GM12878 (cell line): ENCODE data around the gene MARCHF2.

Source experiments
- FOS ChIP-seq: IDR thresholded peaks from 3 replicates; pipeline ENCODE4 v1.6.1; 2011; ENCODE audit warnings: borderline replicate concordance; ENCODE audit not compliant: insufficient read length; ENCODE audit errors: extremely low read depth
- FOXM1 ChIP-seq: IDR thresholded peaks from 2 replicates; pipeline ENCODE4 v1.6.1; 2012; ENCODE audit warnings: low read depth, mild to moderate bottlenecking, inconsistent platforms, low read length, moderate library complexity
- IRF3 ChIP-seq: fragments of 450-650 bp; IDR thresholded peaks from 2 replicates; pipeline ENCODE4 v1.6.1; 2014; ENCODE audit warnings: mild to moderate bottlenecking
- SP1 ChIP-seq: IDR thresholded peaks from one replicate; pipeline ENCODE4 v1.6.1; 2011; ENCODE audit warnings: low read depth, low read length
- TBL1XR1 ChIP-seq: IDR thresholded peaks from 2 replicates; pipeline ENCODE4 v1.6.1; 2012; ENCODE audit warnings: low read depth, low read length, improper control_type of control experiment
- ZNF274 ChIP-seq: IDR thresholded peaks from one replicate; pipeline ENCODE4 v1.8.0; 2011; ENCODE audit not compliant: insufficient read length, insufficient read depth

DNA sequence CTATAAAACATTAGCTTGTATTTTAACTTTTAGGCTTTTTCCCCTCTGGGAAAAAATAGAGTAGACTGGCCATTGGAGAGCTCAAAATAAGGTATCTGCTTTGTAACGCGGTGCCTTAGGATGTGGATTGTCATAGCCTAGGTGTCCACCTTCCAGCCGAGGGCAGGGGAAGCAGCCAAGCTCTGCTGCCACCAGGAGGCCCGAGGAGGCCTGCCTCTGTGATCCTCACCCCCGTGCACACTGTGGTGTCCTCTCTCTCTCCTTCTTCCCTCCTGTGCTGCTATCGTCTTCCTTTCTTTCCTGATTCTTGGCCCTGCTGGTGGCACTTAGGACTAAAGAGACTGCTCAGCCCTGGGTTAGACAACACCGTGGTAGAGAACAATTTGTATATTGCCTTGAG lies 43.0 kb downstream of the MARCHF2 start:
- TF ChIP-seq FOXM1 (no peak), TBL1XR1 (no peak), FOS (no peak), ZNF274 (no peak), SP1 (no peak), IRF3 (no peak)
